HCT116 (cell line): ENCODE measurements around the gene SGMS2. TPM values are rescaled to one million over a fixed set of nuclear protein-coding genes. Genes with fewer than 3 reads are reported as not detected.

Experiments used
- ATAC-seq: fragments of 200-7000 bp; cut with Tn5 transposase; 2 replicates; pipeline ENCODE4 v1.9.1; 2020; ENCODE audit warnings: mild to moderate bottlenecking, moderate library complexity
- BruUV-seq: library from RNA; stranded (reverse); fragments of 400-500 nt; replicated peaks from 2 replicates; lab custom pipeline; 2021; lab: Mats Ljungman, UMichigan
- CTCF ChIA-PET: fragments of 300-600 bp; sonication (Branson Sonifier 250); formaldehyde crosslinking; loops from one replicate; lab custom pipeline; 2021; ENCODE audit warnings: antibody characterized with exemption; lab: Charles Lee
- POLR2A ChIA-PET: fragments of 300-600, 350-600 bp; sonication (Branson Sonifier 250); formaldehyde crosslinking; loops from one replicate; lab custom pipeline; 2021; ENCODE audit warnings: antibody characterized with exemption; lab: Charles Lee
- RAD21 ChIA-PET, 2 experiments: fragments of 300-600 bp; sonication (Branson Sonifier 250); formaldehyde crosslinking; loops; one replicate each; lab custom pipeline; 2023; ENCODE audit warnings: low total read pairs in 2 of 2; ENCODE audit not compliant: uncharacterized antibody in 2 of 2, unreplicated experiment in 2 of 2, low non-redundant PET in 1 of 2; lab: Charles Lee
- DNase-seq: peaks from one replicate; pipeline ENCODE4 v3.0.0-alpha.2; 2010; ENCODE audit warnings: low read depth, low spot score
- H2AFZ ChIP-seq: fragments of 200-600 bp; shearing (Covaris generic), sonication (generic); 2 replicates; pipeline ENCODE4 v1.6.1; 2017; ENCODE audit warnings: low read depth, mixed run types, mixed read lengths, antibody characterized with exemption, low read length; ENCODE audit not compliant: poor library complexity, severe bottlenecking
- H3K27ac ChIP-seq: 2 replicates; pipeline ENCODE4 v1.5.1; 2012; ENCODE audit warnings: low read depth, low read length
- H3K27me3 ChIP-seq: fragments of 200-600 bp; sonication (generic); 2 replicates; pipeline ENCODE4 v1.6.1; 2016; ENCODE audit warnings: mixed run types, low read length, mixed read lengths; ENCODE audit not compliant: insufficient read depth
- H3K36me3 ChIP-seq, 2 experiments: fragments of 200-500 bp in 1 of 2; fragments of 200-600 bp in 1 of 2; sonication (Bioruptor generic) in 1 of 2; sonication (generic) in 1 of 2; 2 replicates each; pipeline versions ENCODE4 v1.5.1 to v1.6.1; 2014 to 2016; ENCODE audit warnings: low read length in 2 of 2, inconsistent platforms in 1 of 2, mixed read lengths in 1 of 2, mixed run types in 1 of 2; ENCODE audit not compliant: insufficient read depth in 2 of 2, control insufficient read depth in 1 of 2
- H3K4me1 ChIP-seq, 2 experiments: fragments of 200-600 bp in 1 of 2; sonication (generic) in 1 of 2; 2 replicates each; pipeline versions ENCODE4 v1.5.1 to v1.6.1; 2012 to 2017; ENCODE audit warnings: low read length in 2 of 2, inconsistent platforms in 1 of 2, mild to moderate bottlenecking in 1 of 2, mixed read lengths in 1 of 2, mixed run types in 1 of 2, moderate library complexity in 1 of 2; ENCODE audit not compliant: insufficient read depth in 2 of 2, control insufficient read depth in 1 of 2
- H3K4me2 ChIP-seq: fragments of 200-600 bp; sonication (generic); 2 replicates; pipeline ENCODE4 v1.6.1; 2017; ENCODE audit warnings: mixed run types, low read length, mixed read lengths
- H3K4me3 ChIP-seq, 2 experiments: fragments of 200-600 bp in 1 of 2; sonication (generic) in 1 of 2; replicated peaks in 1 of 2; 2 replicates each; pipeline ENCODE4 v1.5.1; 2011 to 2016; ENCODE audit warnings: low read length in 2 of 2, control low read depth in 1 of 2, low read depth in 1 of 2, mild to moderate bottlenecking in 1 of 2, mixed read lengths in 1 of 2, mixed run types in 1 of 2
- H3K79me2 ChIP-seq: fragments of 200-600 bp; sonication (generic); 2 replicates; pipeline ENCODE4 v1.6.1; 2017; ENCODE audit warnings: mild to moderate bottlenecking, mixed run types, low read length, moderate library complexity, mixed read lengths; ENCODE audit not compliant: insufficient read depth
- H3K9ac ChIP-seq: fragments of 200-600 bp; sonication (generic); 2 replicates; pipeline ENCODE4 v1.6.1; 2016; ENCODE audit warnings: low read length, mixed read lengths
- H3K9me2 ChIP-seq: fragments of 200-600 bp; sonication (generic), shearing (Covaris generic); 2 replicates; pipeline ENCODE4 v1.6.1; 2017; ENCODE audit warnings: mixed run types, mild to moderate bottlenecking, moderate library complexity; ENCODE audit not compliant: insufficient read depth
- H3K9me3 ChIP-seq, 2 experiments: fragments of 200-500 bp in 1 of 2; fragments of 200-600 bp in 1 of 2; sonication (Bioruptor generic) in 1 of 2; sonication (generic) in 1 of 2; 2 replicates each; pipeline ENCODE4 v1.6.1; 2014 to 2017; ENCODE audit warnings: low read length in 2 of 2, mixed read lengths in 2 of 2, inconsistent platforms in 1 of 2, low read depth in 1 of 2, mild to moderate bottlenecking in 1 of 2, mixed run types in 1 of 2, moderate library complexity in 1 of 2; ENCODE audit not compliant: control insufficient read depth in 1 of 2, insufficient read depth in 1 of 2
- H4K20me1 ChIP-seq: fragments of 200-600 bp; sonication (generic), shearing (Covaris generic); 2 replicates; pipeline ENCODE4 v1.6.1; 2017; ENCODE audit warnings: mixed run types, mild to moderate bottlenecking, moderate library complexity; ENCODE audit not compliant: insufficient read depth
- EGR1 ChIP-seq: IDR thresholded peaks from 2 replicates; pipeline ENCODE4 v1.6.1; 2012; ENCODE audit warnings: low read depth
- ELF1 ChIP-seq: IDR thresholded peaks from 2 replicates; pipeline ENCODE4 v1.6.1; 2012; ENCODE audit warnings: low read depth, borderline replicate concordance
- EZH2 ChIP-seq: fragments of 200-600 bp; sonication (generic); IDR thresholded peaks from 2 replicates; pipeline ENCODE4 v1.6.1; 2017; ENCODE audit warnings: antibody characterized with exemption, mixed run types
- FOSL1 ChIP-seq: IDR thresholded peaks from 2 replicates; pipeline ENCODE4 v1.6.1; 2012; ENCODE audit warnings: low read depth
- JUND ChIP-seq: IDR thresholded peaks from 2 replicates; pipeline ENCODE4 v1.6.1; 2012
- SIN3A ChIP-seq: IDR thresholded peaks from 2 replicates; pipeline ENCODE4 v1.6.1; 2012; ENCODE audit warnings: low read depth
- SRF ChIP-seq: IDR thresholded peaks from 2 replicates; pipeline ENCODE4 v1.6.1; 2012; ENCODE audit warnings: low read depth
- TCF7L2 ChIP-seq: IDR thresholded peaks from 2 replicates; pipeline ENCODE4 v1.7.0; 2011; ENCODE audit warnings: borderline replicate concordance, inconsistent platforms; ENCODE audit not compliant: insufficient read depth, insufficient read length; ENCODE audit errors: extremely low read depth
- ZFX ChIP-seq: fragments of 450-650 bp; IDR thresholded peaks from 2 replicates; pipeline ENCODE4 v1.6.1; 2017
- ZNF274 ChIP-seq: fragments of 200-500 bp; sonication (Bioruptor generic); IDR thresholded peaks from 2 replicates; pipeline ENCODE4 v1.6.1; 2014; ENCODE audit warnings: mild to moderate bottlenecking, low read depth, low read length, inconsistent platforms
- intact Hi-C: fragments of 100-400 bp; cut with micrococcal nuclease; formaldehyde crosslinking; loops from 2 replicates; pipeline ENCODE4 v1.10.0; 2022
- total RNA-seq: library from RNA; stranded (reverse); gene quantifications from one replicate; pipeline ENCODE4 v1.2.1, GENCODE V29; 2021; ENCODE audit not compliant: unreplicated experiment
- TF ChIP-seq, protein P1 (sequence below), 3 experiments: fragments of 200-600 bp in 1 of 3; sonication (generic) in 1 of 3; IDR thresholded peaks in 2 of 3; conservative IDR thresholded peaks in 1 of 3; 2 replicates each; pipeline ENCODE4 v1.5.1; 2012 to 2017; ENCODE audit warnings: low read depth in 2 of 3, low read length in 2 of 3, antibody characterized with exemption in 1 of 3, borderline replicate concordance in 1 of 3, control low read depth in 1 of 3, mild to moderate bottlenecking in 1 of 3, mixed read lengths in 1 of 3, mixed run types in 1 of 3, moderate library complexity in 1 of 3; ENCODE audit not compliant: insufficient read depth in 1 of 3
- TF ChIP-seq, protein P2 (sequence below): IDR thresholded peaks from 2 replicates; pipeline ENCODE4 v1.6.1; 2012
- TF ChIP-seq, protein P3 (sequence below): IDR thresholded peaks from 2 replicates; pipeline ENCODE4 v1.6.1; 2012; ENCODE audit warnings: low read depth

SGMS2 gene
- total RNA-seq, 1 experiment from 2014 or later = 36.6 TPM

DNA sequence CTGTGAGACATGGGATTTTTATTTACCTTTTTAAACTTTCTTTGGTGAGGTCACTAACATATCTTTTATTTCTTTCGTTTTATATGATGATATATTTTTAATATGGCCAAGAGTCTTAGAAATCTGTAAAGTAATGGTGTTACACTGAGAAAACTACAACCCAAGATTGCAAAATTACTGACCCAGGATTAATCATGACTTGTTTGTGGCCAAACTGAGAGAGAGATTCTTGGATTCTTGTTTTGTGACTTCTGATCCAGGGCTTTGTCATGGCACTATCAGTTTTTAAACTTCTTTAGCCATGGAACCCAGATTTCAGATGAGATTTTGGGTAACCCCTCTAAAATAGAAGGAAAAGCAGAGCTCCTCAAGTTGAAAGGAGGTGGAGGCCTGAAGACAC is 42.0 kb downstream of the SGMS2 start:
- H3K27ac ChIP-seq = no peak overlapping the region
- TF ChIP-seq SRF = no peak
- TF ChIP-seq, protein P1, sequence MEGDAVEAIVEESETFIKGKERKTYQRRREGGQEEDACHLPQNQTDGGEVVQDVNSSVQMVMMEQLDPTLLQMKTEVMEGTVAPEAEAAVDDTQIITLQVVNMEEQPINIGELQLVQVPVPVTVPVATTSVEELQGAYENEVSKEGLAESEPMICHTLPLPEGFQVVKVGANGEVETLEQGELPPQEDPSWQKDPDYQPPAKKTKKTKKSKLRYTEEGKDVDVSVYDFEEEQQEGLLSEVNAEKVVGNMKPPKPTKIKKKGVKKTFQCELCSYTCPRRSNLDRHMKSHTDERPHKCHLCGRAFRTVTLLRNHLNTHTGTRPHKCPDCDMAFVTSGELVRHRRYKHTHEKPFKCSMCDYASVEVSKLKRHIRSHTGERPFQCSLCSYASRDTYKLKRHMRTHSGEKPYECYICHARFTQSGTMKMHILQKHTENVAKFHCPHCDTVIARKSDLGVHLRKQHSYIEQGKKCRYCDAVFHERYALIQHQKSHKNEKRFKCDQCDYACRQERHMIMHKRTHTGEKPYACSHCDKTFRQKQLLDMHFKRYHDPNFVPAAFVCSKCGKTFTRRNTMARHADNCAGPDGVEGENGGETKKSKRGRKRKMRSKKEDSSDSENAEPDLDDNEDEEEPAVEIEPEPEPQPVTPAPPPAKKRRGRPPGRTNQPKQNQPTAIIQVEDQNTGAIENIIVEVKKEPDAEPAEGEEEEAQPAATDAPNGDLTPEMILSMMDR (IDR thresholded peaks at IDR 0.05 in 2 of 3, conservative IDR thresholded peaks at IDR 0.05 in 1 of 3; ENCODE audit: borderline replicate concordance in 1 of 3, insufficient read depth in 1 of 3, low read depth in 2 of 3, low read length in 2 of 3) = no peak
- ChIA-PET CTCF (no interaction called here), RAD21 (no interaction called here), POLR2A (no interaction called here)
- no peaks in the 10 kb centered on the region for H4K20me1 ChIP-seq
- intact Hi-C loops = no loop called here
- BruUV-seq = no TSS peak
- H3K27me3 ChIP-seq = no peaks in the 10 kb centered on the region
- no peak overlapping the region for H3K4me3 ChIP-seq
- ATAC-seq (no peak), DNase-seq (no peak)
- H3K4me2 ChIP-seq = no peak overlapping the region
- no peaks in the 10 kb centered on the region for H3K36me3 ChIP-seq
- H3K9me3 ChIP-seq = no peaks in the 10 kb centered on the region
- no peak overlapping the region for H3K9ac ChIP-seq
- peaks cover 17 to 27% of the 10 kb centered on the region in 2 experiments for H3K4me1 ChIP-seq
- H3K79me2 ChIP-seq = no peaks in the 10 kb centered on the region
- no peaks in the 10 kb centered on the region for H3K9me2 ChIP-seq
- no peak overlapping the region for H2AFZ ChIP-seq

DNA sequence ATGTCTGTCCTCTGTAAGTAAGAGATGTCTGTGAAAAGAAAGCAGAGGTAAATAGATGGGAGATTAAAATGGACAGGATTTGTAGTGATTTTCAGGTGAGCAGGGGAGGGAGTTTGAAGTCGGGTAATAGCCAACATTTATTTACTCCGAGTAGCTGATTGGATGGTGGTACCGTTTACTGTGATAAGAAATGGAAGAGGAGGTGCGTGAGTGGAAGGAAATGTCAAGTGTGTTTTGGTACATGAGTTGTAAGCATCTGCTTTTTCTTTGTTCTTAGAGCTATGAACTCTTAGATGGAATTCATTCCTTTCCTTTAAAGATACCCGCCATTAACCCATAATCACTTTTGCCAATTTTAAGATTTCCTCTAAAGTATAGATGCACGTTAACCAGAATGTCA is 45.5 kb downstream of the SGMS2 start:
- Histone ChIP-seq H3K9me3 (no peaks in the 10 kb centered on the region), H3K36me3 (no peaks in the 10 kb centered on the region), H3K4me1 (no peaks in the 10 kb centered on the region), H2AFZ (no peak overlapping the region), H3K4me3 (no peak overlapping the region), H4K20me1 (no peaks in the 10 kb centered on the region), H3K79me2 (no peaks in the 10 kb centered on the region), H3K9ac (no peak overlapping the region), H3K27ac (no peak overlapping the region), H3K9me2 (no peaks in the 10 kb centered on the region), H3K27me3 (no peaks in the 10 kb centered on the region), H3K4me2 (no peak overlapping the region)
- CTCF ChIA-PET = no interaction called here
- no peak for DNase-seq
- RAD21 ChIA-PET = no interaction called here
- ATAC-seq = no peak
- POLR2A ChIA-PET = no interaction called here
- intact Hi-C loops = no loop called here
- BruUV-seq = no TSS peak
- TF ChIP-seq ZNF274 (no peak), SRF (no peak), EZH2 (no peak), JUND (no peak), FOSL1 (no peak), SIN3A (no peak), TCF7L2 (no peak), ZFX (no peak), EGR1 (no peak), ELF1 (no peak)
- TF ChIP-seq, protein P2, sequence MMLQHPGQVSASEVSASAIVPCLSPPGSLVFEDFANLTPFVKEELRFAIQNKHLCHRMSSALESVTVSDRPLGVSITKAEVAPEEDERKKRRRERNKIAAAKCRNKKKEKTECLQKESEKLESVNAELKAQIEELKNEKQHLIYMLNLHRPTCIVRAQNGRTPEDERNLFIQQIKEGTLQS = no peak
- TF ChIP-seq, protein P1 (IDR thresholded peaks at IDR 0.05 in 2 of 3, conservative IDR thresholded peaks at IDR 0.05 in 1 of 3; ENCODE audit: borderline replicate concordance in 1 of 3, insufficient read depth in 1 of 3, low read depth in 2 of 3, low read length in 2 of 3) = no peak
- TF ChIP-seq, protein P3, sequence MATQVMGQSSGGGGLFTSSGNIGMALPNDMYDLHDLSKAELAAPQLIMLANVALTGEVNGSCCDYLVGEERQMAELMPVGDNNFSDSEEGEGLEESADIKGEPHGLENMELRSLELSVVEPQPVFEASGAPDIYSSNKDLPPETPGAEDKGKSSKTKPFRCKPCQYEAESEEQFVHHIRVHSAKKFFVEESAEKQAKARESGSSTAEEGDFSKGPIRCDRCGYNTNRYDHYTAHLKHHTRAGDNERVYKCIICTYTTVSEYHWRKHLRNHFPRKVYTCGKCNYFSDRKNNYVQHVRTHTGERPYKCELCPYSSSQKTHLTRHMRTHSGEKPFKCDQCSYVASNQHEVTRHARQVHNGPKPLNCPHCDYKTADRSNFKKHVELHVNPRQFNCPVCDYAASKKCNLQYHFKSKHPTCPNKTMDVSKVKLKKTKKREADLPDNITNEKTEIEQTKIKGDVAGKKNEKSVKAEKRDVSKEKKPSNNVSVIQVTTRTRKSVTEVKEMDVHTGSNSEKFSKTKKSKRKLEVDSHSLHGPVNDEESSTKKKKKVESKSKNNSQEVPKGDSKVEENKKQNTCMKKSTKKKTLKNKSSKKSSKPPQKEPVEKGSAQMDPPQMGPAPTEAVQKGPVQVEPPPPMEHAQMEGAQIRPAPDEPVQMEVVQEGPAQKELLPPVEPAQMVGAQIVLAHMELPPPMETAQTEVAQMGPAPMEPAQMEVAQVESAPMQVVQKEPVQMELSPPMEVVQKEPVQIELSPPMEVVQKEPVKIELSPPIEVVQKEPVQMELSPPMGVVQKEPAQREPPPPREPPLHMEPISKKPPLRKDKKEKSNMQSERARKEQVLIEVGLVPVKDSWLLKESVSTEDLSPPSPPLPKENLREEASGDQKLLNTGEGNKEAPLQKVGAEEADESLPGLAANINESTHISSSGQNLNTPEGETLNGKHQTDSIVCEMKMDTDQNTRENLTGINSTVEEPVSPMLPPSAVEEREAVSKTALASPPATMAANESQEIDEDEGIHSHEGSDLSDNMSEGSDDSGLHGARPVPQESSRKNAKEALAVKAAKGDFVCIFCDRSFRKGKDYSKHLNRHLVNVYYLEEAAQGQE = no peak
